Hematopoietic multipotent progenitor cell treated with erythropoietin and hydrocortisone succinate and interleukin-3 and kit ligand, for 17 days (in vitro differentiated cells): ENCODE measurements around the gene SLC1A4.
"Not testable (repeated sequence)": the region's sequence is repeated elsewhere in the genome, so short reads cannot be mapped to it uniquely, and the experiment has no call there.

ENCODE experiments used
- DNase-seq: peaks from one replicate; pipeline ENCODE4 v3.0.0-alpha.2; 2015; ENCODE audit warnings: low spot score

SLC1A4 gene

DNA sequence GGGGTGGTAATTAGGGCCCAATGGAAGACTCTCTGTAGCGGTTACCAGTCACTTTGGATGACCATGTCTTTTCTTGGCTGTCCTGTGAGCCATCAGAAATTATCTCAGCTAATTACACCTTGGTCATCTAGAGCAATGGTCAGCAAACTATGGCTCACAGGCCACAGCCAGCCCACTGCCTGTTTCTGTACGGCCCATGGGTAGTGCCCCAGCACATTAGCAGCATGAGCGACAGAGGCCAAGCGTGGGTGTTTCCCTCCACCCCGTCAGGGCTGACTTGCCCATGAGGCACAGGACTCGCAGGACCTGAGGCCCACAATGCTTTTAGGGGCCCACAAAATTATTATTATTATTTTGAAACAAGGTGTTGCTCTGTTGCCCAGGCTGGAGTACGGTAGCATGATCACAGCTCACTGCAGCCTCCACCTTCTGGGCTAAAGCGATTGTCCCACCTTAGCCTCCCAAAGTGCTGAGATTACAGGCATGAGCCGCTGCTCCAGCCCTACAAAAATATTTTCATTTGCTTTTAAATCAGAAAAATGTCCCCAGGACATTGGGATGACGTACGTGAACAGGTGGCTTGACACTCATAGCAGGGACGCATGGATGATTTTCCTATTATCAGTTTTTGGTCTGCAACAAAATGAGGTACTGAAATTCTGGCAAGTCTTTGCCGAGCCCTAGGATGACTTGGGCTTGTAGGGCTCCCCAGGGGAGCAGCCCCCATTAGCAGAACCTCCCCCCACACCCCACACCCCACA lies 37.7 kb downstream of the SLC1A4 start:
- no peak for DNase-seq

DNA sequence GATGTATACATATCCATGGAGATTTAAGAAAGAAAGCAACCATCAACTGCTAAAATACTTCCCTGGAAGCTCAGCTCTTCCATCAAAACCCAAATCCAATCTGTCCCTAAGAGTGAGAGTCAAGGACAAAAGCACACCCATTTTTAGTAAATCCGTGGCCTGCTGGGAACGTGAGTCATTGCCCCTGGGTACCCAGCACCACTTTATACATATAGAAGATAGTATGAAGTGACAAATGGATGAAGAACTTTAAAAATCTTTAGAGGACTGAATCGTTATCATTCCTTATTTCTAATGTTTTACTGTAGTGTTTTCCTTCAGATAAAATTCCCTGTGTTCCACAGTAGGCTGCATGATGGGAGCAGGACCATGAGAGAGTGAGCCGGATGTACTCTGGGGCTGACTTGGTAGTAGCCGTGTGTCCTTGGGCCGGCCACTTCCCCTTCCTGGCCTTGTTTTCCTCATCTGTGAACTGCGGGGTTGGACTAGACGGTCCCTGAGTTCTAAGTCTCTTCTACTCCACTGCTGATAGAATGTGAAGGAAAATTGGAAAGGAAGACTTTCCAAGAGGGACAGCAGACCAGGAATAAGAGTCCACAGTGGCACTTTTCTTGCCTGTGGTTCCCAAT lies 38.5 kb downstream of the SLC1A4 start:
- no peak for DNase-seq

DNA sequence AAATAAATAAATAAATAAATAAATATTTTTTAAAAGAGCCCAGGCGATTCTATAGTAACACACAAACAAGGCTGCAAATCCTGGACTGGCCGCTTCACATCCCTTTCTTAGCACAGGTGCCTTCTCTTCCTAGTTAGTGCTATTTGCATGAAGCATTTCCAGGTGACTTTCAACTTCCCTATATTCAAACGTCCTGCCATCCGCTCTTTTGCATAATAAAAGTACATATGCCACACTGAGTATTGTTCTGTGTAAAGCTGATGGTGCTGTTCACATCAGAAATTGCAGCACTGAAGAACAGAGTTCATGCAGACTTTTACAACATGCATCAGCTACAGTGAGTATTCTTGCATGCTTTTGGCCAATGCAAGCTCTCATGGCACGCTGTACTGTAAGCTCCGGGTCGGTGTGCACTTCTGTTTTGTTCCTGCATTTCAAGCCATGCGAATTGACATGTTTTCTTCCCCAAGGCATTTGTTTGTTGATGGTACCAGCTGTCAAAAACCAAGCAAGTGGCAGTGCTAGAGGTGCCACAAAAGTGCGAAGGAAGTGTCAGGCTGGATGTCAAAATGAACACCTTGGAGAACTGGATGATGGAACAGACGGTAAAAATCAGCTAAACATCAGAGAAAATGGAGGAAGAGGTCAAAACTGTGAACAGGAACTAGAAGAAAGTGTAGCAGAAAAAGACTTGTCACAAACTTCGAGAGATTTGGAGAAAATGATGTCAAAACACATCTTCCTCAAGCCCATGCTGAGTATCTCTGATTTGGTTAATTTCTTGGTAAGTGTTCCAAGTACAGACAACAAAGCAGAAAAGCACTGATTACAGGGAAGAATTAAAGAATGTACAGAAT lies 41.5 kb downstream of the SLC1A4 start:
- no peak for DNase-seq

DNA sequence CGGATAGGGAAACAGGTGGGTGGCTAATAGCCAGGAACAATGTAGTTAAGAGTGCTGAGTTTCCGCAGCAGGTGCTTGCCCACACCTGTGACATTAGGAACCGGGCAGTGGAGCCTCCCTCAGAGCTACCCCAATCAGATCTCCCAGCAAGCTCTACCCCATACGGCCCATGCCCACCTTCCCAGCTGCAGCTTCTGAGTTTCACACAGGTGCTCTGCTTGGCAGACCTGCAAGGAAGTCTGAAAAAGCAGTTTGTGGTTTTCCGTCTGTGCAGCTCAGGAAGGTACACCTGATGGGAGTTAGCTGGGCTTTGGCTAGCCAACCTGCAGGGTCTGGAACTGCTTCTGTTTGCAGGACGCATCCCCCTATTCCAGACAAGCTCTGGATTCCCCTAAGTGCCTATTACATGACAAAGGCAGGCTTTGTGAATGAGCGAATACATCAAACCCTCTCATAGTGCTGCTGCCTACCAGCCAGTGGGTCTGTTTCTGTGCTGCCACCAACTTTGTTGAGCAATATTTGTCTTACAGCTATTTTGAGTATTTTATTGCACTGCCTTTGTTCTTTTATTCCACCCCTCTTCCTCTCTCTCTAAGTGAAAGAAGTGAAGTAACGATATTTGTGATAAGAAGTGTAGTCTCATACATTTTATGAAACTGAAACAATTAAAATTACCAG lies 42.3 kb downstream of the SLC1A4 start:
- DNase-seq = no peak

DNA sequence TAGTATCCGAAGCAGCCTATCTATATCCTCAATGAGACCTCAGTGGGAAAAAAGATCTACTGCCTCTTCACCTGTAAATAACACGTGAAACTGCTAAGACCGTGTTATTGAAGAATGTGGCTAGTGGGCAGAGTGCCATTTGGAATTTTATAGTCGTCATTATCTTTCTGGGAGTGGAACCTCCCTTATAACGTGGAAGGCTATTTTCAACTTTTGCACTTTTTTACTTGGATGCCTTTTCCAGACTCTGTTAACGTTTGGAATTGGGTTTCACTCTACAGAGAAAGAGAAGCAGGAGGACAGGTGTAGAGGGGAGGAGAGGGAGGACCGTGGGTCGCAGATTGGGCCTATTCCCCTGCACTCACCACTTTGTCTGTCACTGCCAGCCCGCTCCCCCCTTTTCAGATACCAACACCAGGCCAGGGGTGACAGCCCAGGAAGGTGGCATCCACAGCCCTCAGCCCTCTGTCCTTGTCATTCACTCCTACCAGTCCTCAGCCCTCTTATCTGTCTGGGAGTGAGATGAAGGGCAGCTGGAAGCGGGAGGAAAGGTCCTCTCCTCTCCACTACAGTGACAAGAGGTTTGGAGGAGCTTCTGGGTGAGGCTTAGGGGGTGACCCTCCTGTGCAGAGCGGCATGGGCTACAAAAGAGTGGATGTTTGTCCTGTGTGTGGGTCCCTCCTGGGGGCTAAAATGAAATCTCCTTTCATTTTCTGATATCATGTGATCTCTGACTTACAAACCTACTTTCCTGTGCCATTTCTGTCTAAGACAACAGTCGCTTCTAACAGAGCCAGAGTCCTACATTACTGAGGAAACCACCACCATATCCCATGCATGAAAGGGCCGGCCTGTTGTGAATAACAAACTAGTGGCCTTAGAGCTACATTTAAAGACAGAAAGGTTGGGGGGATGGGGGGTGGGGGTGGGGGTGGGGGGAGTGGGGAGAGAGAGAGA lies 43.1 kb downstream of the SLC1A4 start:
- DNase-seq = no peak

DNA sequence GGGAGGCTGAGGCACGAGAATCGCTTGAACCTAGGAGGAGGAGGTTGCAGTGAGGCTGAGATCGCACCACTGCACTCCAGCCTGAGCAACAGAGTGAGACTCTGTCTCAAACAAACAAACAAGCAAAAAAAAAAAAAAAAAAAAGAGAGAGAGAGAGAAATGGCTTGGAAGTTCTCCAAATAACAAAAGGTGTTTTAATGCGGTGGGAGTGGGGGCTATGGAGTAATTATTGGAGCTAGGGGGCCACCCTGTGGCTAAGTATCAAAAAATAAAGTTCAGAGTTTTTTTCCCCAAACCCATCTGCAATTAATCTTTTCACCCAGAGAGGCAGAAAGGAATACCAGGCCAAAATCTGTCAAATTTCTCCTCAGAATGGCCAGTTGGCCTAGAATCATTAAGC lies 44.0 kb downstream of the SLC1A4 start:
- DNase-seq = no peak

DNA sequence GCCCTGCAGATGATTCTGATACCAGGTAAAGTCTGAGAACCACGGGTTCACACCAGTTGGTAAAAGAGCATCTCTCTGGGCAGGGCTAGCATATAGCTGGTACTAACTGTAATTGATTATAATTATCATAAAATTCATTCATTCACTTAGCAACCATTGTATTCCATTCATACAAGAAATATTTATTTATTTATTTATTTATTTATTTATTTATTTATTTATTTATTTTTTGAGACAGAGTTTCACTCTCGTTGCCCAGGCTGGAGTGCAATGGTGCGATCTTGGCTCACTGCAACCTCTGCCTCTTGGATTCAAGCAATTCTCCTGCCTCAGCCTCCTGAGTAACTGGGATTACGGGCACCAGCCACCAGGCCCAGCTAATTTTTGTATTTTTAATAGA lies 44.5 kb downstream of the SLC1A4 start:
- DNase-seq = not testable (repeated sequence)

DNA sequence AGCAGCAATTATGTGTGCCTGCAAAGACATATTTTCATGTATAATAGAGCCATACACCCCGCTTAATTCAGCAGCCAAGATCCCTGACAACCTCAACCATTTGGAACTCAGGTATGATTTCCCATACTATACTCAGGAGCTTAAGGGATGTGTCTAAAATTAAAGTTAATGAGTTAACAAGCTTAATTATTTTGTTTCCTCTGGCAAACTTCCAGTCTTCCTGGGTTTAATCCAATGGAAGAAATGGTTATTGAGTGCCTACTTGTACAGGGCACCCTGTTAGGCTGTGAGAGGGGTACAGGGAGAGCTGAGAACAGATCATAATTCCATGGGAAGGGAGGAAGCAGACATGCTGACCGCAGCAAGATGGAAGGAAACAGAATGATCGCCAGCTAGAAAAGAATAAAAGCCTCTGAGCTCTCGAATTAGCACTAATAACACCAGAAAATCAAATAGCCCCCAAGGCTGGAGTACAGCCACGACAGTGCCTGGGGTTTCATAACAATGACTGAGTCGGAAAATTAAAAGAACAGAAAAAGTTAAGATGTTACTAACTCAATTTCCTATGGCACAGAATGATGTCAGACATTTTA lies 46.2 kb downstream of the SLC1A4 start:
- DNase-seq = no peak

DNA sequence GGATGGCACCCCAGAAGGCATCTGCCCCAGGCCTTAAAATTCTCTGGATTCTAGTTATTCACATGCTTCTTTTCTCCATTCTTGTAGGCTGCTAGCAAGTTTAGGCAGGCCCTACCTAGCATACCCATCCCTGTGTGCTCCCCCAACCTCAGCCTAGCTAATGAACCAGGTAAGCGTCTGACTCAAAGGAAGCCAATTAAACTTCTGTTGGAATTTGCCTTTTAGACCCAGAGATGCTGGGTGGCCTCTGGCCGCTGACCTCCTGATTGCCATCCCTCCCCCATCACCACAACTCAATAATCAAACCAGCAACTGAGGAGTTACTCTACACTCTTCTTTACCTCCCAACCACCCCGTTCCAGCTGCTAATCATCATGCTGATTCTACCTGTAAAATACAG lies 48.0 kb downstream of the SLC1A4 start:
- DNase-seq = no peak

DNA sequence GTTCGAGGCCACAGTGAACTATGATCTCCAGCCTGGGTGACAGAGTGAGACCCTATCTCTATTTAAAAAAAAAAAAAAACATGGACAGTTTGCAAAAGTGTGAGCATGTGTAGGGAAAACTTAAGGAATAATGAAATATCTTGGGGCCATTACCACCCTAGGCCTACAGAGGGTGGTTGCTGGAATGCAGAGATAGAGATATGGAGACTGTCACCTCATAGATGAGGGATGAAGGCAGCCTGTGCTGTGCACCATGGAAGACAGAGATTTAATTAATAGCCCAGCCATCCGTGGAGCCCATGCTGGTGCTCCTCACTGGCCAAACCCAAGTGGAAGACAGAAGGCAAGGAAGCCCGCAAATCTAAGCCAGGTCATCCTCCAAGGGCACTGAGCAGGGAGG lies 50.4 kb downstream of the SLC1A4 start:
- DNase-seq = no peak

DNA sequence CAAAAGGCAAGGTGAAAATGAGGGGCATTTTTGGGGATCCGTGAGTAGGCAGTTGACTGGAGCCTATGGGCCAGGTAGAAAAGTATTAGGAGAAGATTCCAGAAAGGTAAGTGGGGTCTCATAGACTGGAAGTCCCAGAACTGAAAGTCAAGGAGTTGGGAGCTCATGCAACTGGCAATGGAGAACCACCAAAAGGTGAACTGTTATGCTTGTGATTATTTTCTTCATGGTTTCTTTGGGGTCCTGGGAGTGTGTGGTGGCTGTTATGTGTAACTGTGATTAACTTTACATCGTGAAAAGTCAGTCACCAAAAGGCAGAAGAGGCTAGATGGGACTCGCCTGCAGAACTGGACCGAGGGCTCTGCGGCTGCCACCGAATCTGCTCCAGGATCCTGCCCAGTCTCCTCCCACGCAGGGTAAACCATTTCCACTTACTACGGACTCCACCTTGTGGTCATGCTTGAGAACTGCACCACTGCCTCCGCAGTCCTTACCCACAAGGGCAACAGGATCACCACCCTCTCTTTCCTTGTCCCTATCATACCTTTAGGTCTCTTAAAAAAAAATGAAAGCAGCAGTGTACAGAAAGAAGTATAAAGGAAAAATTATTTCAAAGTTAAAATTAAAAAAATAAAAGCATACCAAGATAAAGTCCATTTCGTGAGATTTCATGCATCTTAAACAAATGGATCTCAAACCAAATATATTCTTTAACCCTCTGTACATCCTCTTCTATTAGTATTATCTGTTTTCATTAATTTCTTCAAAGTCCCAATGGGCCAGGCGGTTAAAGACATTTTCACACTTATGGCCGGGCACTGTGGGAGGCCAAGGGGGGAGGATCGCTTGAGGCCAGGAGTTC lies 51.4 kb downstream of the SLC1A4 start:
- DNase-seq = peak; percentile 85

DNA sequence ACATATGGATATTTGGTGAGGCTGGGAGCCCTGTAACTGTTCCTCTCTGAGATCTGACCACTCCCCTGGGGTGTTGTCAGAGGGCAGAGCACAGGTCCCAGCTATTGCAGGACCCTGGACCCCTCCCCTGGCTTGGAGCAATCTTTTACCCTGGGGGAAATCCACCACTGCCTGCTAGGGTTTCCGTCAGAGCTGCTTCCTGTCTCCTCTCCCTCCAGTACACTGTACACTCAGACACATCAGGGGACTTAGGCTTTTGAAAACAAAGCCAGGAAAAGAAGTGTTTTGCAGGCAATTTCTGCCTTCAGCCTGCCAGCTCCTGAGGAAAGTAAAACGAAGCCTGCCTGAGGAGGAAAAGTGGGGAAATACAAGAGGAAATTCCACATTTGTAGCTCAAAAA lies 53.8 kb downstream of the SLC1A4 start:
- DNase-seq = no peak

DNA sequence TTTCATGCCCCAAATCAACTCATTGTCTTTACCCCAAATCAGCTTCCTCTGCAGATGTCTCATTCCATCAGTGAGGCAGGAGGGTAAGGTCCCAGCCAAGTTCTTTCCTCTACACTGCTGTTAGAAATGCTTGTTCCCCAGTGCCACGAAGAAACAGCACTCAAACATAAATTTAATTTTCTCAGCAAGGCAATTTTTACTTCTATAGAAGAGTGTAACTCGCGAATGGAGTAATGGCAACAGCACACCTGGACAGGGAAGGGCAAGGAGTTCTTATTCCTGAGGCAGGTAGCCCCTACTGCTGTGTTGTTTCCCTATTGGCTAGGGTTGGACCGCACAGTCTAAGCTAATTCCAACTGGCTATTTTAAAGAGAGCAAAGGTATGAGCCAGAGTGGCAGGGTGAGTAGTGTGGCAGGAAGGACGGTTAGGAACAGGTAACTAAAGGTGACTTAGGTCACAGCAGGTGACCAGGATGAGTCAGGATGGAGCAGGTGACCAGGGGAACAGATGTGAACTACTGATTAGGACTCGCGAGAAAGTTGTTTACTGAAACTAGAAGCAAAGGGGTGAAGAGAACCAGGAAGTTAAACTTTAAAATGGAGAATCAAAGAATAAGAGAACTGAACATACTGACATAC lies 55.0 kb downstream of the SLC1A4 start:
- no peak for DNase-seq

DNA sequence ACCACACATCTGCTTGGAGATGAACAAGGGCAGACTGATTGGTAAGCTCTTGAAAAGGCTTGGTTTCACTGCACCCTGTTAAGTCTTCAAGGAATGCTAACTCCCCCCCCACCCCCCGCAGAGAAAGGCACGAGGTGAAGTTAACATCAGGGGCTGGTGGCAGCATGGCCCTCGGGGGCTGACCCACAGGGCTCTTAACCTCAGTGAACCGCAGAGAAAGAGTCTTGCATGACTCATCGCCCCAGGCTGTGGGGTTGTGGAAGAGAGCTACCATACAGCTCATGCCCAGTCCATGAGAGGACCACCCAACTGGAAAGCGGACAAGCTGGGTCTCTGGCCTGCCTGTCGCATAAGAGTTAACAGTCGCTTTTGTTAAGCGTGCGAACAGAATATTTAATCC lies 56.5 kb downstream of the SLC1A4 start:
- DNase-seq = no peak

DNA sequence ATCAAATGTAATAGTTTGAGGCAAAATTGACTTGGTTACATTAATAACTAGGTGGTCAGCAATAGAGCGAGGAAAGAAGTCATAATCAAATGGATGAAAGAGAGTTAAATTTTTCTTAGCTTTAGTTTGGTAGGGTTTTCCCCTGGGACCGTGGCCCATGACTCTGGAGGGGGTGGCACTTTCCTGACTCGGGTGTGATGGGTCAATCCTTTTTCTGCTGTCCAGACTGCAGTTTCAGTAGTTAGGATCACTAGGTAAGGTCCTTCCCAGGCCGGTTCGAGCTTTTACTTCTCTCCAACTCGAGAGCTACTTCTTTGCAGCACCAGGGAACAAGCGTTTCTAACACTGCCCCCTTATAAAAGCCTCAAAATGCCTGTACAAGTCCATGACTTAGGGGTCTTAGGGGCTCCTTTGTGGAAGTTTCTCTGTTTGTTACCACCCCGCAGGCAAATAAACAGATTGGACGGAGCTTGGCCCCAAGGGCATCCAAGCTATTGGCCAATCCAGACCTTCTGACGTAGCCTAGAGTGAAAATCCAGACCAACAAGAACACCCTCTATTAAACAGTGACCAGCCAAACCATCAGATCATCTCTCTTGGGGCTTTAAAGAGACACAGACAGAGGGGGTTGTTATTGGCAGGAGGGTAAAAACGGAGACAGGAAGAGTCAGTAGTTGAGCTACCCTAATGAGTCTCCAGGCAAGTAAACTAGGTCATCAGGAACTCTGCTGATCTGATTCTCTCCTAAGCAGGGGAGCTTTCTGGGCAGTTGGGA lies 57.6 kb downstream of the SLC1A4 start:
- DNase-seq = no peak

DNA sequence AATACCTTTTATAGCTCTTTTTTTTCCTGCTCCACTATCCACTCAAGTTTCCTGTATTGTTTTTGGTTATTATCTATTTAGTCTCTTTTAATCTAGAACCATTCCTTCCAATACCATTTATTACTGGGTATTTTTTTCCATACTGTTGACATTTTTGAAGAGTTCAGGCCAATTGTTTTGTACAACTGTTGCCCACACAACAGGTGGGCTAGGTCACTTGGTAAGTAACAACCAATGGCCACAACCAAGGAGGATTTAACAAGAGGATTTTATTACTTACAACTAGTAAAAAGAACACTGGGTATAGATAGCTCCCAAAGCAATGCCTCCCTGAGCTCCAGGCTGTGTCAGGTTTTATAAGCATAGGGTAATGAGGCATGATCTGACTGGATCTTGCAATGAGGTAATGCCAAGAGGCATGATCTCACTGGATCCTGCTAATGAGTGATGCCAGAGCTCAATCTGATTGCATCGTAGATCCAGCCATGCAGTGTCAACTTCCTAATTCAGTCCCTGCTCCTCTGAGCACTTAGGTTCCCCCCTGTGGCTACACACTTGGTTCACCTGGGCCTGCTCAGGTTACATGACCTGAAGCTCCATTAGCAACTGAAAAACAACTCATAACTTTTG lies 59.9 kb downstream of the SLC1A4 start:
- DNase-seq = no peak

DNA sequence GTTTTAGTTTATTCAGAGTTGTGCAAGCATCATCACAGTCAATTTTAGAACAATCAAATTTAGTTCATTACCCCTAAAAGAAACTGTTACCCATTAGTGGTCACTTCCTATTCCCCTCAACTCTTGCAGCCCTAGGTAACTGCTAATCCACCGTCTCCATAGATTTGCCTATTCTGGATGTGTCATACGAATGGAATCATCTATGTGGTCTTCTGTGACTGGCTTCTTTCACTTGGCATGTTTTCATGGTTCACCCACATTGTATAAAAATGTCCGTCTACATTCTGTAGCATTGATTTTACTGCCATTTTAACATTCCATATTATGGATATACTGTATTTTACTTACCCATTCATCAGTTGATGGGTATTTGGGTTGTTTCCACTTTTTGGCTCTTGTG lies 61.7 kb downstream of the SLC1A4 start:
- no peak for DNase-seq

DNA sequence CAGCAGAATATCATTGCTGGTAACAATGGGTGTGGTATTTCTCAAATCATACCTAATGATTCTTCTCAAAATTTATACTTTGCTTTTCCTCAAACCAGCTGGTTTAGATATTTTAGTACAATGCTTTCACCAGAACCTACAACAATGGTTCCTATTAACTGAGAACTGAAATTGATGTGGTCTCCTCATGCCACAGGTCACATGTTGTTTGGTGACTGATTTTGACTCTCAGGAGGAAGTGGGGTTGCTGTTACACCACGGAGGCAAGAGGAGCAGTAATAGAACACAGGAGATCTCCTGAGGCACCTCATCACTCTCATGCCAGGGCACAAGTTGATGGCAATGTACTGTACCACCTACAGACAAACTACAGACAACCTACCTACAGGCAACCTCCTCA lies 64.0 kb downstream of the SLC1A4 start:
- no peak for DNase-seq
